Calu3 (cell line): ENCODE measurements around the gene PLXNA1. TPM values are rescaled to one million over a fixed set of nuclear protein-coding genes. Genes with fewer than 3 reads are reported as not detected.

Experiments
- BruUV-seq: library from RNA; stranded (reverse); fragments of 400-500 nt; replicated peaks from 2 replicates; lab custom pipeline; 2021; lab: Mats Ljungman, UMichigan
- CTCF ChIA-PET: fragments of 300-600 bp; sonication (Branson Sonifier 250); formaldehyde crosslinking; loops from one replicate; lab custom pipeline; 2022; ENCODE audit warnings: antibody characterized with exemption; lab: Charles Lee
- DNase-seq: peaks from one replicate; pipeline ENCODE4 v3.0.0; 2022
- H3K27ac Mint-ChIP-seq: one replicate; pipeline ENCODE4 v1.8.0; 2022; ENCODE audit warnings: mixed read lengths; ENCODE audit not compliant: unreplicated experiment
- H3K27me3 Mint-ChIP-seq: one replicate; pipeline ENCODE4 v1.8.0; 2022; ENCODE audit warnings: mixed read lengths; ENCODE audit not compliant: unreplicated experiment
- H3K36me3 Mint-ChIP-seq: one replicate; pipeline ENCODE4 v1.8.0; 2022; ENCODE audit warnings: mild to moderate bottlenecking, moderate library complexity, mixed read lengths; ENCODE audit not compliant: insufficient read depth, unreplicated experiment
- H3K4me1 Mint-ChIP-seq: one replicate; pipeline ENCODE4 v1.8.0; 2022; ENCODE audit warnings: mild to moderate bottlenecking, low read depth, mixed read lengths; ENCODE audit not compliant: unreplicated experiment
- H3K4me3 Mint-ChIP-seq: one replicate; pipeline ENCODE4 v1.8.0; 2022; ENCODE audit warnings: mild to moderate bottlenecking, low read depth, moderate library complexity, mixed read lengths; ENCODE audit not compliant: unreplicated experiment
- H3K9me3 Mint-ChIP-seq: one replicate; pipeline ENCODE4 v1.8.0; 2022; ENCODE audit warnings: low read depth, mixed read lengths; ENCODE audit not compliant: unreplicated experiment
- intact Hi-C: fragments of 100-400 bp; cut with micrococcal nuclease; formaldehyde crosslinking; loops from one replicate; pipeline ENCODE4 v1.10.0; 2022; ENCODE audit not compliant: unreplicated experiment
- total RNA-seq: library from RNA; stranded (reverse); gene quantifications from 2 replicates; pipeline ENCODE4 v1.2.3, GENCODE V29; 2022
- TF ChIP-seq, protein P1 (sequence below): fragments of 200-600 bp; IDR thresholded peaks from one replicate; pipeline ENCODE4 v1.8.0; 2022; ENCODE audit warnings: antibody characterized with exemption; ENCODE audit not compliant: unreplicated experiment

Gene PLXNA1
- total RNA-seq, 1 experiment from 2014 or later, result 84.3 TPM

DNA sequence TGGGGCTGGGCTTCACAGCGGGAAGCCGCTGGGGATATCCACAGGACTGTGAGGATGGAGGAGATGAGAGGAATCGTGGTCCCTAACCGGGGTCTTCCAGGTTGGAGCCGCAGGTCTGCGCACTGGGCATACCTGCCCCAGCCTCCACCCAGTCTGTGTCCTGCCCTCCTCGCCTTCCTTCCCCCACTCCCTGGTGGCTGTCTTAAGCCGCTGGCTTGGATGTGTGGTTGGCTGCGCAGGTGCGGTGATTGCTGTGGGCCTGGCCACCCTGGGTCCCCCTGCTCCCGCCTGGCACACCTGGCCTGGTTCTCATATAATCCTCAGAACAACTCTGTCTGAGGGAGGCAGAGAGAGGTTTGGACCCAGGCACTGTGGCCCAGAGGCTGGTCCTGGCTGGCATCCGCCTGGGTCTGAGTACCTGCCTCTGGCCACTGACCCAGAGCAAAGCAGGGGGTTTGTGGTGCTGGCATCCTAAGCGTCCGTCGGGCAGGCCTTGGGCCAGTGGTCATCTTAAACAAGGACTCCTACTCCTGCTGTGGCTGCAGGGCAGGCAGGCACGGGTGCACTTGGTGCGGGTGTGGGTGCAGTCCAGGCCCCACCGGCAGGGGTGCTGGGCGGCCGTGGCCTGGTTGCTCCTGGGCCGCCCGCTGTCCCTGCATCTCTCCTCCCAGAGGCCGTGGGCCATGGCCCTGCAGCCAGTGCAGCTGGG, 18.7 kb downstream of the PLXNA1 start:
- Mint-ChIP-seq H3K27me3 (no peaks in the 10 kb centered on the region), H3K4me3 (peak overlapping the region; percentile 44), H3K9me3 (no peaks in the 10 kb centered on the region), H3K4me1 (peaks cover 44% of the 10 kb centered on the region), H3K36me3 (peaks cover 58% of the 10 kb centered on the region), H3K27ac (no peak overlapping the region)
- CTCF ChIA-PET, result interaction anchor here (1.2 to 1.4 kb wide), 3 partner anchors 250 to 302 kb away, joined by 3 to 7 read pairs (median 4); no protein-coding TSS in a partner anchor
- intact Hi-C loops, result no loop called here
- no peak for DNase-seq
- BruUV-seq, result no TSS peak
- TF ChIP-seq, protein P1, sequence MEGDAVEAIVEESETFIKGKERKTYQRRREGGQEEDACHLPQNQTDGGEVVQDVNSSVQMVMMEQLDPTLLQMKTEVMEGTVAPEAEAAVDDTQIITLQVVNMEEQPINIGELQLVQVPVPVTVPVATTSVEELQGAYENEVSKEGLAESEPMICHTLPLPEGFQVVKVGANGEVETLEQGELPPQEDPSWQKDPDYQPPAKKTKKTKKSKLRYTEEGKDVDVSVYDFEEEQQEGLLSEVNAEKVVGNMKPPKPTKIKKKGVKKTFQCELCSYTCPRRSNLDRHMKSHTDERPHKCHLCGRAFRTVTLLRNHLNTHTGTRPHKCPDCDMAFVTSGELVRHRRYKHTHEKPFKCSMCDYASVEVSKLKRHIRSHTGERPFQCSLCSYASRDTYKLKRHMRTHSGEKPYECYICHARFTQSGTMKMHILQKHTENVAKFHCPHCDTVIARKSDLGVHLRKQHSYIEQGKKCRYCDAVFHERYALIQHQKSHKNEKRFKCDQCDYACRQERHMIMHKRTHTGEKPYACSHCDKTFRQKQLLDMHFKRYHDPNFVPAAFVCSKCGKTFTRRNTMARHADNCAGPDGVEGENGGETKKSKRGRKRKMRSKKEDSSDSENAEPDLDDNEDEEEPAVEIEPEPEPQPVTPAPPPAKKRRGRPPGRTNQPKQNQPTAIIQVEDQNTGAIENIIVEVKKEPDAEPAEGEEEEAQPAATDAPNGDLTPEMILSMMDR, result no peak

DNA sequence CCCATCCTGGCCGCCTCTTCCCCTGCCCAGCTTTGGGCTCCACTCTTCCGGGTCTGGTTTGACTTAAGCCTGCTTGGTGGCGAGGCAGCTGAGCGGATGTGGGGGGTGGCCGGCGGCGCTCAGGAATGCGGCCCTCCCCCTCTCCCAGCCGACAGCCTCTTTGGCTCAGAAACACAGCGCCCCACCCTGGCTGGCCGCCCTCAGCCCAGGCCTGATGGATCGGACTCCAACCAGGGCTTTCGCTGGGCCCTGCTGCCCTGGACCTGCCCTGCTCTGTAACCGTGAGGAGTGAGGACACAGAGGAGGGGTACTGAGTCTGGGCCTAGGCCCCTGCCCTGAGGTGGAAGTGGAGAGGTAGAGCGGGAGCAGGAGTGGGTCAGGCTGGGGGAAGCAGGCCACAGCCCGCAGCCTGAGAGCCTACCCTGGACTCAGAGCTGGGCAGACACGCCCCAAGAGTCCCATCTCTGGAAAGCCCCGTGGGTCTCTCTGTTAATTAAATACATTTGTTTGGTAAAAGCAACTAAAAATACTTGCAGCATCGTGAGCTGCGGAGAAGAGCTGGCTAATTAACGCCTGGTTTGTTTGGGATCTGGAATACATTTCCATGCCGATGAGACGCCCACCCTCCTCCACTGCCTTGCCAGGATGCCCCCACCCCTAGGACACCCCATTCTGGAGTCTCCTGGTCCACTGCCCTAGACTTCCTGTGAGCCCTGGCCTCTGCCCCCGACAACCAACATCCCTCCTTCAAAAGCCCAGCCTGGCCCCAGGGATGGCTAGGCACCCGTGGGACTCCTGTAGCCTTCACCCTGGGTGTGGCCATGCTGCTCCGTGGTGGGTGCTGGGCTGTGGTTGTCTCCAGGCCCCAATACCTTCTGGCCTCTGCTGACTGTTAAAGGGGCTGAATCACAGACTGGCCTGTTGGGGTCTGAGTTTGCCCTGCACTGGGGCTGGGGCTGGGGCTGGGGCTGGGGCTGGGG, 19.6 kb downstream of the PLXNA1 start:
- CTCF ChIA-PET, result interaction anchor here (1.2 to 1.4 kb wide), 3 partner anchors 251 to 302 kb away, joined by 3 to 7 read pairs (median 4); no protein-coding TSS in a partner anchor
- Mint-ChIP-seq H3K4me3 (peak overlapping the region; percentile 44), H3K36me3 (peaks cover 62% of the 10 kb centered on the region), H3K27ac (peak overlapping the region; percentile 14), H3K9me3 (no peaks in the 10 kb centered on the region), H3K4me1 (peaks cover 43% of the 10 kb centered on the region), H3K27me3 (no peaks in the 10 kb centered on the region)
- peak; percentile 82 for DNase-seq
- BruUV-seq, result no TSS peak
- intact Hi-C loops, result no loop called here
- TF ChIP-seq, protein P1, result peak; percentile 30

DNA sequence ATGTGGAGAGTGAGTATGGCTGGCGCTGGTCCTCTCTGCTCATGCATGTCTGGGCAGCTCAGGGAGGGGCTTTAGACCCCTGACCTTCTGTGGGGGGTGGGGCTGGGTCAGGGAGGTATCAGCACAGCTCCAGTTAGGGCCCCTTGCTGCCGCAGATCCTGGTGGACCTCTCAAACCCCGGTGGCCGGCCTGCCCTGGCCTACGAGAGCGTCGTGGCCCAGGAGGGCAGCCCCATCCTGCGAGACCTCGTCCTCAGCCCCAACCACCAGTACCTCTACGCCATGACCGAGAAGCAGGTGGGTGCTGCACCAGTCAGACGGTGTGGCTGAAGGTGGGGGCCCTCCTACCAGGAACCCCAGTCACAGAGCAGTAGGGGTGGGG, 20.2 kb downstream of the PLXNA1 start:
- Mint-ChIP-seq H3K9me3 (no peaks in the 10 kb centered on the region), H3K36me3 (peaks cover 55% of the 10 kb centered on the region), H3K27me3 (no peaks in the 10 kb centered on the region), H3K27ac (peak overlapping the region; percentile 14), H3K4me3 (no peak overlapping the region), H3K4me1 (peaks cover 37% of the 10 kb centered on the region)
- CTCF ChIA-PET, result interaction anchor here (1.4 kb wide), 1 partner anchor 258 kb away, joined by 3 read pairs; no protein-coding TSS in a partner anchor
- TF ChIP-seq, protein P1, result no peak
- intact Hi-C loops, result no loop called here
- no TSS peak for BruUV-seq
- DNase-seq, result no peak

DNA sequence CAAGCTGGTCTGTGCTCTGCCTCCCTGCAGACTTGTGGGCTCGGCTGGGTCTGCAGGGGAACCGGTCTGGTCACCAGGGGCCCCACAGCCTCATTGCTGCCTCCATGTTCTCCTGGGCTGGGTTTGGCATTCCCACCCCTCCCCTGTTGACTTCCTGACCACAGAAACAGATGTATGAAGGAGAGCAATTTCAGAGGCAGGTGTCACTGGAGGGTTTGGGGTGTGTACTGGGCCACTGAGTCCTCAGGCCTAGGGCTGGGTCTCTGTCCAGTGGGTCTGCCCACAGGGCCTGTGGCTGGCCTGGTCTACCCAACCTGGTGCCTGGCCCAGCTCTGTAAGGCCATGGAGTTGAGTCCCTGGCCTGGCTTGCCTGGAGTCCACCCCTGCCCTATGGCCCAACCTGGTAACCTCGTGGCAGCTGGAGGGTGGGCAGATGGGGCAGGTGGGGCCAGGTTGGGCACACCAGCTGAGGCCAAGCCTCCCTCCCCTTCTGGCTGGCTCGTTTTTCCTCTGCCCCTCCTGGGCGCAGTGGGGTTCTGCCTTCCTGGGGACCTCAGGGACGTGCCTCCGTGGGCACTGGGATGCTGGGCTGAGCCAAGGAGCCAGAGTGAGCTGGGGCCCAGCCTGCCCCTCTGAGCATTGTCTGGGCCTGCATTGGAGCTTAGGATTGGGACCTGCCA, 20.8 kb downstream of the PLXNA1 start:
- no TSS peak for BruUV-seq
- CTCF ChIA-PET, result no interaction called here
- no peaks in the 10 kb centered on the region for H3K9me3 Mint-ChIP-seq
- H3K36me3 Mint-ChIP-seq, result peaks cover 54% of the 10 kb centered on the region
- no peak for DNase-seq
- TF ChIP-seq, protein P1, result no peak
- no peak overlapping the region for H3K27ac Mint-ChIP-seq
- peaks cover 31% of the 10 kb centered on the region for H3K4me1 Mint-ChIP-seq
- H3K4me3 Mint-ChIP-seq, result no peak overlapping the region
- H3K27me3 Mint-ChIP-seq, result no peaks in the 10 kb centered on the region
- intact Hi-C loops, result no loop called here
